H1 (cell line): ENCODE measurements around the gene HOXA10. TPM values are rescaled to one million over a fixed set of nuclear protein-coding genes. Genes with fewer than 3 reads are reported as not detected.

Source experiments
- ASH2L ChIP-seq: fragments of 200-600, 300-600 bp; sonication (generic); IDR thresholded peaks from one replicate; pipeline ENCODE4 v1.7.1; 2017; ENCODE audit warnings: low read length
- CBX8 ChIP-seq: fragments of 300-800, 300-1000 bp; sonication (generic); IDR thresholded peaks from 2 replicates; pipeline ENCODE4 v1.7.1; 2016; ENCODE audit warnings: low read depth, low read length, borderline replicate concordance
- CEBPB ChIP-seq: IDR thresholded peaks from 2 replicates; pipeline ENCODE4 v1.6.1; 2012; ENCODE audit warnings: low read depth, low read length
- EZH2 ChIP-seq: fragments of 200-600 bp; sonication (generic); IDR thresholded peaks from 2 replicates; pipeline ENCODE4 v1.7.1; 2012; ENCODE audit warnings: low read depth, mild to moderate bottlenecking, moderate library complexity, low read length, inconsistent platforms; ENCODE audit not compliant: severe bottlenecking
- GABPA ChIP-seq: IDR thresholded peaks from 2 replicates; pipeline ENCODE4 v1.6.1; 2011; ENCODE audit warnings: mild to moderate bottlenecking, low read length, moderate library complexity, borderline replicate concordance; ENCODE audit not compliant: insufficient read depth
- GTF2F1 ChIP-seq: IDR thresholded peaks from 2 replicates; pipeline ENCODE4 v1.6.1; 2012; ENCODE audit warnings: low read depth, low read length, improper control_type of control experiment, borderline replicate concordance
- HDAC6 ChIP-seq: IDR thresholded peaks from one replicate; pipeline ENCODE4 v1.7.1; 2012; ENCODE audit warnings: low read depth, mild to moderate bottlenecking, inconsistent platforms, low read length, moderate library complexity
- MAFK ChIP-seq: IDR thresholded peaks from 2 replicates; pipeline ENCODE4 v1.6.1; 2012; ENCODE audit warnings: low read depth, mild to moderate bottlenecking, improper control_type of control experiment, low read length
- RNF2 ChIP-seq: fragments of 200-900, 300-1000 bp; sonication (generic); IDR thresholded peaks from 2 replicates; pipeline ENCODE4 v1.7.1; 2016; ENCODE audit warnings: borderline replicate concordance, low read depth, mild to moderate bottlenecking, antibody characterized with exemption, low read length; ENCODE audit not compliant: poor library complexity, severe bottlenecking; ENCODE audit errors: missing control alignments
- RXRA ChIP-seq: IDR thresholded peaks from 2 replicates; pipeline ENCODE4 v1.6.1; 2011; ENCODE audit warnings: low read depth, mild to moderate bottlenecking, low read length, moderate library complexity; ENCODE audit not compliant: insufficient read depth
- SP1 ChIP-seq: IDR thresholded peaks from 2 replicates; pipeline ENCODE4 v1.6.1; 2011; ENCODE audit warnings: low read depth, low read length
- SRF ChIP-seq: IDR thresholded peaks from 2 replicates; pipeline ENCODE4 v1.6.1; 2011; ENCODE audit warnings: mild to moderate bottlenecking, low read depth, low read length, moderate library complexity
- TAF1 ChIP-seq: IDR thresholded peaks from 2 replicates; pipeline ENCODE4 v1.6.1; 2011; ENCODE audit warnings: mild to moderate bottlenecking, low read depth, low read length
- TBP ChIP-seq: IDR thresholded peaks from 2 replicates; pipeline ENCODE4 v1.6.1; 2011; ENCODE audit warnings: low read depth, low read length, improper control_type of control experiment
- polyA plus RNA-seq, 7 experiments: library from polyadenylated mRNA; depleted of rRNA in 3 of 7; stranded (reverse) in 5 of 7; unstranded in 2 of 7; fragments of >200 nt in 5 of 7; fragments of 200-250 nt in 2 of 7; gene quantifications; 1 replicate in 5 of 7; 2 replicates in 1 of 7; 4 replicates in 1 of 7; pipeline versions ENCODE4 v1.2.1 to v1.2.3, GENCODE V29; 2011 to 2013; ENCODE audit warnings: missing spikeins in 2 of 7, mixed read lengths in 2 of 7
- total RNA-seq: library from RNA; stranded (reverse); fragmentation: NEBNext Ultra II Directional; extraction: Animal tissue kit (Norgen Biotek cat#: 25700); gene quantifications from 2 replicates; pipeline ENCODE4 v1.2.1, GENCODE V29; 2021
- TF ChIP-seq, protein P1 (sequence below): IDR thresholded peaks from 2 replicates; pipeline ENCODE4 v1.6.1; 2012; ENCODE audit warnings: low read length, inconsistent platforms

HOXA10 gene
- total and polyA plus RNA-seq, 2 of the 8 experiments (the other 6 are each of a cell fraction or from before 2014, with no cell fraction given) = not detected

GRCh38 chr7:27152816-27153442 is 21.2 kb downstream of the HOXA10 start (continued):
- TF ChIP-seq, protein P1, sequence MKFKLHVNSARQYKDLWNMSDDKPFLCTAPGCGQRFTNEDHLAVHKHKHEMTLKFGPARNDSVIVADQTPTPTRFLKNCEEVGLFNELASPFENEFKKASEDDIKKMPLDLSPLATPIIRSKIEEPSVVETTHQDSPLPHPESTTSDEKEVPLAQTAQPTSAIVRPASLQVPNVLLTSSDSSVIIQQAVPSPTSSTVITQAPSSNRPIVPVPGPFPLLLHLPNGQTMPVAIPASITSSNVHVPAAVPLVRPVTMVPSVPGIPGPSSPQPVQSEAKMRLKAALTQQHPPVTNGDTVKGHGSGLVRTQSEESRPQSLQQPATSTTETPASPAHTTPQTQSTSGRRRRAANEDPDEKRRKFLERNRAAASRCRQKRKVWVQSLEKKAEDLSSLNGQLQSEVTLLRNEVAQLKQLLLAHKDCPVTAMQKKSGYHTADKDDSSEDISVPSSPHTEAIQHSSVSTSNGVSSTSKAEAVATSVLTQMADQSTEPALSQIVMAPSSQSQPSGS = no peak
- TF ChIP-seq GABPA = no peak
- TF ChIP-seq RNF2 = peak; percentile 84
- no peak for TF ChIP-seq SP1
- no peak for TF ChIP-seq ASH2L
- TF ChIP-seq HDAC6 = no peak
- TF ChIP-seq SRF = no peak
- no peak for TF ChIP-seq MAFK
- no peak for TF ChIP-seq TBP
- peak; percentile 96; the same call in 1 of the 2 replicates for TF ChIP-seq CBX8
- TF ChIP-seq GTF2F1 = no peak
- no peak for TF ChIP-seq RXRA
- TF ChIP-seq CEBPB = no peak
- TF ChIP-seq TAF1 = no peak
- TF ChIP-seq EZH2 = peak; percentile 62
